T-helper 2 cell treated with Interferon-gamma antibody and Interleukin-4, amounts not matched to agents 5 μg/mL and 100 μg/mL, for 36 hours (primary cell): ENCODE measurements around the gene COL19A1.
"Not testable (repeated sequence)": the region's sequence is repeated elsewhere in the genome, so short reads cannot be mapped to it uniquely, and the experiment has no call there.

ENCODE experiments used
- DNase-seq: peaks from one replicate; pipeline ENCODE4 v3.0.0; 2021; ENCODE audit warnings: low spot score
- H3K27ac Mint-ChIP-seq: one replicate; pipeline ENCODE4 v1.8.0; 2021; ENCODE audit warnings: mild to moderate bottlenecking, mixed read lengths
- H3K27me3 Mint-ChIP-seq: one replicate; pipeline ENCODE4 v1.8.0; 2021; ENCODE audit warnings: low read depth, mixed read lengths
- H3K36me3 Mint-ChIP-seq: one replicate; pipeline ENCODE4 v1.8.0; 2021; ENCODE audit warnings: low read depth, mixed read lengths
- H3K4me1 Mint-ChIP-seq: one replicate; pipeline ENCODE4 v1.8.0; 2021; ENCODE audit warnings: low read depth, mixed read lengths
- H3K4me3 Mint-ChIP-seq: one replicate; pipeline ENCODE4 v1.8.0; 2022; ENCODE audit warnings: mild to moderate bottlenecking, moderate library complexity, mixed read lengths
- H3K9me3 Mint-ChIP-seq: one replicate; pipeline ENCODE4 v1.8.0; 2021; ENCODE audit warnings: mixed read lengths

The COL19A1 gene

GRCh38 chr6:69936674-69937363 is 70.5 kb downstream of the COL19A1 start:
- Mint-ChIP-seq H3K9me3 (no peaks in the 10 kb centered on the region), H3K36me3 (no peaks in the 10 kb centered on the region), H3K27me3 (peaks cover 4% of the 10 kb centered on the region), H3K27ac (no peak overlapping the region), H3K4me1 (no peaks in the 10 kb centered on the region), H3K4me3 (no peak overlapping the region)
- DNase-seq: no peak

GRCh38 chr6:69937402-69938136 is 71.2 kb downstream of the COL19A1 start:
- H3K36me3 Mint-ChIP-seq: no peaks in the 10 kb centered on the region
- DNase-seq: no peak
- H3K4me1 Mint-ChIP-seq: no peaks in the 10 kb centered on the region
- no peak overlapping the region for H3K4me3 Mint-ChIP-seq
- peaks cover 4% of the 10 kb centered on the region for H3K27me3 Mint-ChIP-seq
- no peaks in the 10 kb centered on the region for H3K9me3 Mint-ChIP-seq
- H3K27ac Mint-ChIP-seq: no peak overlapping the region

- no peaks in the 10 kb centered on the region for H3K27me3 Mint-ChIP-seq
- no peak overlapping the region for H3K27ac Mint-ChIP-seq
- no peak for DNase-seq
- H3K4me3 Mint-ChIP-seq: no peak overlapping the region
- H3K4me1 Mint-ChIP-seq: no peaks in the 10 kb centered on the region
- no peaks in the 10 kb centered on the region for H3K9me3 Mint-ChIP-seq
- H3K36me3 Mint-ChIP-seq: no peaks in the 10 kb centered on the region
These were observed 76.1 kb downstream of the COL19A1 start for GRCh38 chr6:69942485-69942884.

GRCh38 chr6:69945192-69945591 is 78.8 kb downstream of the COL19A1 start:
- Mint-ChIP-seq H3K27me3 (no peaks in the 10 kb centered on the region), H3K9me3 (no peaks in the 10 kb centered on the region), H3K4me1 (no peaks in the 10 kb centered on the region), H3K4me3 (no peak overlapping the region), H3K27ac (no peak overlapping the region), H3K36me3 (no peaks in the 10 kb centered on the region)
- DNase-seq: no peak

DNA sequence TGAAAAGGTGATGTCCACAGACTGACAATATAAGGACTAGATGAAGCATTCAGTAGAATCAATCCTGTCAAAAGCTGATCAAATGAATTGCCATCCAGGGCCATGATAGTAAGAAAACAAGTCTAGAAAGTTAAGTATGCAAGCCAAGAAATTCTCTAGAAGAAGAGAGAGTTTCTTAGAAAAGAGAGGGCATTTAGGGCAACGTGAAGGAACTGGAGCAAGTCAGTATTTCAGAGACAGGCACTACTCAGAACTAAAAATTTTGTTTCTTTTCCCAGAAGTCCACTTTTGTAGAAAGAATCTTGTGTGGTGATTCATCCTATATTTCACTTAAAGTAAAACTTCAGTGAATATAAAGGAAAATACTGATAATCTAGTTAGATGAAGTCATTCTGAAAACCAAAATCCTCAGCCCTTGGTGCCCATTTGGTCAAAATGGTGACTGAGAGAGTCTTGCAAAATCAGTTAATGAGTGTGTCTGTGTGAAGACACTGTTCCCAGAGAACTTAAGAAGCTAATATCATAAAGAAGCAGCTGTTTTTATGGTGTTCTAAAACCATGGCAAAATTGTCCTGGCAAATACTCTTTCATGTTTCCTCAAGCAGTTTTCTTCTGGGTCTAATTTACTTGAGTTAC is 82.2 kb downstream of the COL19A1 start:
- Mint-ChIP-seq H3K4me3 (no peak overlapping the region), H3K27ac (no peak overlapping the region), H3K9me3 (no peaks in the 10 kb centered on the region), H3K4me1 (no peaks in the 10 kb centered on the region), H3K36me3 (no peaks in the 10 kb centered on the region), H3K27me3 (no peaks in the 10 kb centered on the region)
- DNase-seq: no peak

DNA sequence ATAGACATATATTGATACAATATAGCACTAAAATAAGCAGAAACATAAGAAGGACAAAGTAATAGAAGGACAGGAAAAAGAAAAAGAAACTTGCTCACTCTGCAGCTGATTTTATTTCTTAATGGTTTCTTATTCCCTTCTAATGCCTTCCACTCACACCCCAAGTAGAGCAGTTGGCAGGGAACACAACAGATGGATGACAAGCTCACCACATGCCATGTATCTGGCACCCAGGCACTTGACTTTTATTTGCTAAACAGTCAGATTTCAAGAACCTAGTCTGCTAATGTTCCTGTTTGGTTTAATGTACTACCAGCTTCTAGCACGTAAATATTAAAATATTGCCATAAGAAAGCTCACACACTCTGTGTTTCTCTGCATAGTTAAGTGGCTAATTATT is 87.1 kb downstream of the COL19A1 start:
- H3K36me3 Mint-ChIP-seq: no peaks in the 10 kb centered on the region
- H3K4me3 Mint-ChIP-seq: no peak overlapping the region
- no peak for DNase-seq
- H3K27ac Mint-ChIP-seq: no peak overlapping the region
- no peaks in the 10 kb centered on the region for H3K4me1 Mint-ChIP-seq
- H3K9me3 Mint-ChIP-seq: no peaks in the 10 kb centered on the region
- H3K27me3 Mint-ChIP-seq: no peaks in the 10 kb centered on the region

GRCh38 chr6:69954733-69955132 is 88.4 kb downstream of the COL19A1 start:
- DNase-seq: no peak
- Mint-ChIP-seq H3K4me1 (no peaks in the 10 kb centered on the region), H3K27me3 (no peaks in the 10 kb centered on the region), H3K27ac (no peak overlapping the region), H3K9me3 (no peaks in the 10 kb centered on the region), H3K4me3 (no peak overlapping the region), H3K36me3 (no peaks in the 10 kb centered on the region)

DNA sequence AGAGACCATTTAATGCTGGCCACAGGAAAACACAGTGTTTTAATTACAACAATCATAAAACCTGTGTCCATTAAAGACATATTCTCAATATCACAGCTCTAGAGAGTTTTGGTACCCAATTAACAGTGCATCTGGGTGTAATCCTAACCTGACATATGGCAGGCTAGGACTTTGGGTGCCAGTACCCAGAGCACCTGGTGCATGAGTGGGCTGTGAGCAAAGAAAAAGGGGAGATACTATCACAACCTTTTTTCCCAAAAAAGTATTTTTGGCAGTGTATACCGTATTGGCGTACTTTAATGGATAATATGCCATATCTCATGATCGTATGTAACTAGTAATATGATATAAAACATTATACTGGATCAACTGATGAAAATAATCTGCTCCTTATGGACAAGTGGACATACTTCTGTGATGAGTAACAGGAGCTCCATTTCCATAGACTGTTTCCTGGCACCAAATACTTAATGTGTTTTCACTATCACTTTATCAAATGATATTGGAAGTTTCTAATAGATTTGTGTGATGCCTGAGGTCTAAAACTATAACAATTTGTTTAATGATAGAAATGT is 91.7 kb downstream of the COL19A1 start:
- no peak overlapping the region for H3K4me3 Mint-ChIP-seq
- no peaks in the 10 kb centered on the region for H3K36me3 Mint-ChIP-seq
- no peaks in the 10 kb centered on the region for H3K27me3 Mint-ChIP-seq
- no peaks in the 10 kb centered on the region for H3K9me3 Mint-ChIP-seq
- no peaks in the 10 kb centered on the region for H3K4me1 Mint-ChIP-seq
- no peak overlapping the region for H3K27ac Mint-ChIP-seq
- no peak for DNase-seq

DNA sequence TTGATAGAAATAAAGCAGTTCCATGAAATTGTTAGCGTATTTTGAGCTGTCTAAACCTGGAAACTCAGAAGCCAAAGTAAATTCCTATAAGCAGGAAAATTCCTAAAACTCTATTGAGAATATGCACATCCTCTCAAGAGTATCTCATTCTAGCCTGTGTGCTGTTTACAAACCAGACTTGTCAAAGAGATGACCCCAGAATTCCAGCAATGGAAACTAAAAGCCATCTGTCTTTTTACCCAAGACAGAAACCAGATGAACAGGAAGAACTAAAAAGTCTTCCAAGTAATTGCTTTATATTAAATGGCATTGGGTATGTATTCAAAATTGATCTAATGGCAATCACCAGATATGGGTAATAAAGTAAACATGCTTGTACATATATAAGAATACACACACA is 92.6 kb downstream of the COL19A1 start:
- Mint-ChIP-seq H3K27ac (no peak overlapping the region), H3K4me3 (no peak overlapping the region), H3K27me3 (no peaks in the 10 kb centered on the region), H3K9me3 (no peaks in the 10 kb centered on the region), H3K36me3 (no peaks in the 10 kb centered on the region), H3K4me1 (no peaks in the 10 kb centered on the region)
- no peak for DNase-seq

DNA sequence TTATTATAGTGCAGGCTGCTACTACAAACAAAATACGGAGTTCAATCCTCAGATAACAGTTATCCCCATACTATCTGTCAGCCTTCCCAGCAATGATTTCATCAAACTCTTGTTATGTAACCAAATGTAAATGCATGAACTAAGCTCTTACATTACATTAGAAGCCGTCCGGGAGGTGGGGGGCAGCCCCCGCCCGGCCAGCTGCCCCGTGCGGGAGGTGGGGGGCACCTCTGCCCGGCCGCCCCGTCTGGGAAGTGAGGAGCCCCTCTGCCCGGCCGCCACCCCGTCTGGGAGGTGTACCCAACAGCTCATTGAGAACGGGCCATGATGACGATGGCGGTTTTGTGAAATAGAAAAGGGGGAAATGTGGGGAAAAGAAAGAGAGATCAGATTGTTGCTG is 99.6 kb downstream of the COL19A1 start:
- not testable (repeated sequence) for H3K4me1 Mint-ChIP-seq, H3K9me3 Mint-ChIP-seq, DNase-seq, H3K36me3 Mint-ChIP-seq, H3K4me3 Mint-ChIP-seq, H3K27ac Mint-ChIP-seq, H3K27me3 Mint-ChIP-seq

DNA sequence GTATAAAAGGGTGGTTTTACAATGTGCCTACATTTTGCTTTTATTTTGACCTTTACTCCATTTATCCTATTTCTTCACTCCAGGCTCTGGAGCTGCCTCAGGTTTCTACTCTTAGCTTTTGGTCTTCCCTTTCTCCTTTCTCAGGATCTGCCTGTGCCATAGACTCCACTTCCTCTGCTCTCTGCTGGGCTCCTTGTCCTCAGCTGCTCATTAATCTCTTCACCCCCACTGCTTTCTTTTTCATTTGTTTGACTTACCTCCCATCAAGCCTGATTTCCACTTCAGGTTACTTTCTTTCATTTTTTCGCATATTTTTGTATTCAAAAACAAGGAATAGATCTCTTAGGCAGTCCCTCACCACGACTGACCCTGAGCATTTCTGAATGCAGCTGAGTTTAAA is 106.8 kb downstream of the COL19A1 start:
- no peaks in the 10 kb centered on the region for H3K4me1 Mint-ChIP-seq
- no peak for DNase-seq
- H3K36me3 Mint-ChIP-seq: no peaks in the 10 kb centered on the region
- H3K9me3 Mint-ChIP-seq: no peaks in the 10 kb centered on the region
- no peak overlapping the region for H3K4me3 Mint-ChIP-seq
- H3K27me3 Mint-ChIP-seq: no peaks in the 10 kb centered on the region
- H3K27ac Mint-ChIP-seq: no peak overlapping the region

DNA sequence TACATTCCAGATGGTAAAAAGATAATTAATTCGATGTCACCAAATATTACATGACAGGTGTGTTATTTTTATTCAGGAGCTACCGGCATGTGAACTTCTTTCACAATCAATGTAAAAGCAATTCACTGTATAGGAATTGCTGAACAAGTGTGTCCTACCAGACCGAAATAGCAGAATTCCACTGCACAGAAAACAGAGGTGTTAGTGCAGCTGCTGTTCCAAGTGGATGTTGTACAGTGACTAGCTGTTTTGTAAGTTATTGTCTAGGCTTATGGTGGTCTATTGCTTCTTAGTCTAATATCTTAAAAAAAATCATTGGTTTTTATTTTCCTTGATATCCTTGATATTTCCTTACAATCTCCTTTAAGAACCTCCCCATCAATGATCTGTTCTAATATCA is 107.4 kb downstream of the COL19A1 start:
- Mint-ChIP-seq H3K4me1 (no peaks in the 10 kb centered on the region), H3K4me3 (no peak overlapping the region), H3K27ac (no peak overlapping the region), H3K27me3 (no peaks in the 10 kb centered on the region), H3K36me3 (no peaks in the 10 kb centered on the region), H3K9me3 (no peaks in the 10 kb centered on the region)
- no peak for DNase-seq

DNA sequence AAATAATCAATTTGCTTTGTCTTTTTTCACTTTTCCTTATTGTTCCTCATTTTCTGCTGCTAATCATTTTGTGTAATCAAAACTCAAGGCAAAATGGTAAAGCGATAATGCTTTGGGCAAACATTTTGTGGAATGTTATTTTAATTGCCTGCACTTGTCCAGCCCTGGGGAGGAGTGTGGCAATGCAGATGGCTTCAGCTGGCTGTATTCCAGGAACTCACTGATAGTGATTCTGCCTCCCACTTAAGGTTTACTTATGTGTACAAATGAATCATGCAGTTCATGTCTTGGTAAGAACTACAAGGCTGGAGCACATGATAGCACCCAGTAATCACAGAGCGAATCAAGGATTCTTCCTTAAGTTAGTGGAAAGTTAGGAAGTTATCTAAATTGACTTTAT is 107.8 kb downstream of the COL19A1 start:
- H3K4me1 Mint-ChIP-seq: no peaks in the 10 kb centered on the region
- no peaks in the 10 kb centered on the region for H3K27me3 Mint-ChIP-seq
- DNase-seq: no peak
- H3K4me3 Mint-ChIP-seq: no peak overlapping the region
- no peaks in the 10 kb centered on the region for H3K9me3 Mint-ChIP-seq
- no peaks in the 10 kb centered on the region for H3K36me3 Mint-ChIP-seq
- no peak overlapping the region for H3K27ac Mint-ChIP-seq

DNA sequence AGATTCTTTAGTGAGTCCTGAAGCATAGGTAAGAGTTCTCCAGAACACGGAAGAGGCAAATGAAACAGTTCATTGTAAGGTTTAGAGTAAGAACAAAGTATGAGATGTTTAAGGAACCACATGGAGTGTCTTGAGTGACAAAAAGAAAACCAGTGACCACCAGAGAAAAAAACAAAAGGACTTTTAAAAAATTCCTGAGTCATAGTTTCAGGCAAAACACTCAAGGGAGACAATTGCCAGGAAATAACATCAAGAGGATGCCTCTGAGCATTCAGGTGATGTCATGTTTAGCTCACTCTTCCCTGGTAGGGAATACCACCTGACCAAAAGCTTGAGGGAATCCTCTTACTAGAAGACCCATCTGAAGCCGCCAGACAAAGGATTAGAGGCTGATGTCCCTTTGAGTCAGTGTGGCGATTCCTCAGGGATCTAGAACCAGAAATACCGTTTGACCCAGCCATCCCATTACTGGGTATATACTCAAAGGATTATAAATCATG is 110.3 kb downstream of the COL19A1 start:
- Mint-ChIP-seq H3K36me3 (no peaks in the 10 kb centered on the region), H3K4me3 (no peak overlapping the region), H3K27me3 (no peaks in the 10 kb centered on the region), H3K27ac (no peak overlapping the region), H3K4me1 (no peaks in the 10 kb centered on the region), H3K9me3 (no peaks in the 10 kb centered on the region)
- DNase-seq: no peak
